ENCODE results near the gene RPL29.
A peak's percentile ranks its signal among the peaks of the same experiment; 100 is the strongest.
"Not testable (repeated sequence)": the region's sequence is repeated elsewhere in the genome, so short reads cannot be mapped to it uniquely, and the experiment has no call there.

Gene RPL29

GRCh38 chr3:51995346-51996163, at the start of gene RPL29:
RPL29 (minus strand) TSS chr3:51995895; CDS start chr3:51995461, 434 bp downstream.
- peak; percentile 79 for DNase-seq (ENCODE audit: low read depth)

DNA sequence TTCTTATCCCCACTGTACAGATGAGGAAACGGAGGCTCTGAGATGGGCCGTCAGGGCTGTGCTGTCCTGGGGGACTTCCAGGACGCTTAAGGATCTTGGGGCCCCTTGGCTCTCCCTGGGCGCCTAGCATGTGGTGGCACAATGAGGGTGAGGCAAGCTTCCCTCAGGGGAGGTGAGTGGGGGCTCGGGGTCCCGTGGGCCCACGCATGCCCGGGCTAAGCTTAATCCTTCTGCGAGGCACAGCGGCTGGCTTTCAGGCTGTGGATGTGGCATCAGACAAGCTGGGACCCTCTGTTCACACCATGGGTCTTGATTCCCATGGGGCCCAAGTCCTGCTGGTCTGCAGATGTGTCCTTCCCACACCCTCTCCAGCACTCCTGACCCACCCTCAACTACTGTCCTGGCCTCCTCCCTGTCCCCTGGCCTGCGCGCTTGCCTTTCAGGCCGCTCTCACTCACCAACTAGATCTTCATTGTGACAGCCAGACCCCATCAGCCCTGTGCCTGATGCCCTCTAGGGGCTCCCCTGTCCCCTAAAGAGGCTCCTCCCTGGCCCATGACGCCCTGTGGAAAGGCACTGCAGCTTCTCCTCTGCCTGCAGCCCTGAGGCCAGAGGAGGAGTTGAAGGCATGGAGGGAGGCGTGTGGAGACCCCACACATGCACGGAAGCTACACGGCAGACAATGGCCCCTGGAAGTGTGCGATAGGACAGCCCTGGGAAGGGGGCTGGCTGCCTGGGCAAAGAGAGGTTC, 49.3 kb upstream of the RPL29 start:
- DNase-seq (ENCODE audit: low read depth), result no peak

- DNase-seq (ENCODE audit: low read depth), result no peak
These were observed 48.1 kb upstream of the RPL29 start for GRCh38 chr3:52043750-52044149.

GRCh38 chr3:52043039-52043438, 47.3 kb upstream of the RPL29 start:
- DNase-seq (ENCODE audit: low read depth), result not testable (repeated sequence)

DNA sequence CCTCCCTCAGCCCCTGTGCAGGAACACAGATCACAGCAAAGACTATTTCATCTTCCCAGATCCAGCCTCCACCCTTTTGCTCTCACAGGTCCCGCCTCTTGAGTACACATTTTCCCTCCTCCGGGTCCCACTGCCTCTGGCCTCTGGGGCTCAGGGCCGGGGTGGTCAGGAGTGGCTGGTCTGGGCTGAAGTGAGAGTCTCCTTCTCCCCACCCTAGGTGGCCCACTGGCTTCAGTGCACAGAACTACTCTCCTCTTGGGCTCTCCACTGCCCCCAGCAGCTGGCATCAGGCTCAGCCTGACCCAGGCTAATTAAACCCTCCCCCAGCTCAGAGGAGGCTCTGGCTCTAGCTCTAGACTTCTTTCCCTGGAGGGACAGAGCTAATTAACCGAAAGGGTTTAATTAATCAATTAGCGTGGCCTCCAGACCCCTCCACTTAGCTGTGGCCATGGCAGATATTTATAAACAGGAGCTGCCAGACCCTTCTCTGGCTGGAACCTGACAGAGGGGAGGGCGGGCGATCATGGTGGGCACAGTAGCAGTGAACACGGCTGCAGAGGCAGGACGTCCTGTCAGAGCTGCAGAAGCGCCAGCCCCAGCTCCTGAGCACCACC, 45.5 kb upstream of the RPL29 start:
- DNase-seq (ENCODE audit: low read depth), result no peak

DNA sequence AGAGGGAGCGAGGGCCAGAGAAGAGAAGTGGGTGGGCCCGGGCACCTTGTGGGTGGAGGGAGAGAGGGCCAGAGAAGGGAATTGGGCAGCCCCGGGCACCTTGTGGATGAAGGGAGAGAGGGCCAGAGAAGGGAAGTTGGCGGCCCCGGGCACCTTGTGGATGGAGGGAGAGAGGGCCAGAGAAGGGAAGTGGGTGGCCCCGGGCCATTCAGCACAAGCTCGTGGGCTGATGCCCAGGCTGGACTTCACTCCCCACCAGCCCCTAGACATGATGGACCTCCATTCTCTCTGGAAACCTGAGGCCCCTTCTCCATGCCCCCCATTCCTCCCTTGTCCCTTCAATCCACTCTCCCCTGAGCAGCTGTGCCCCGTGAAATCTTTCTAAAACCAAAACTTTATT, 44.9 kb upstream of the RPL29 start:
- DNase-seq (ENCODE audit: low read depth), result no peak

- DNase-seq (ENCODE audit: low read depth), result no peak
These were observed 44.2 kb upstream of the RPL29 start for GRCh38 chr3:52039846-52040245.

DNA sequence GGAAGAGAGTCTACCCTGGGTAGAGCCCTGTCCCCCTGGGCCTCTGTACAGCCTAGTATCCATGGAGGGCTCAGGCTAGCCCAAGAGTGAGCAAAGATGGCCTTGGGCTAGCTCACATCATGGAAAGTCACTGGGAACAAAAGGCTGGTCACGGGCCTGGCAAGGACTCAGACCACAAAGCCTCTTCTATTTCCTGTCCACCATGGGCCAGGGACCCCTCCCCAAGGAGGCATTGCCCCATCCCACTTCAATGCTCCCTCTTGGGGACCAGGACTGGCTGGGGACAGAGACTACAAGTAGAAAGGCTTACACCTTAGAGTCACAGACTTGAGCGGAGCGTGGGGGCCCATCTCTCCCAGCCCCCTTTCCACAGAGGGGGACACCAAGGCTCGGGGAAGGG, 43.7 kb upstream of the RPL29 start:
- DNase-seq (ENCODE audit: low read depth), result no peak

- no peak for DNase-seq (ENCODE audit: low read depth)
These were observed 42.5 kb upstream of the RPL29 start for GRCh38 chr3:52038227-52038626.

GRCh38 chr3:52037291-52037690, 41.6 kb upstream of the RPL29 start:
- DNase-seq (ENCODE audit: low read depth), result no peak

- DNase-seq (ENCODE audit: low read depth), result no peak
These were observed 41.1 kb upstream of the RPL29 start for GRCh38 chr3:52036829-52037228.

GRCh38 chr3:52036222-52036694, 40.6 kb upstream of the RPL29 start:
- no peak for DNase-seq (ENCODE audit: low read depth)

DNA sequence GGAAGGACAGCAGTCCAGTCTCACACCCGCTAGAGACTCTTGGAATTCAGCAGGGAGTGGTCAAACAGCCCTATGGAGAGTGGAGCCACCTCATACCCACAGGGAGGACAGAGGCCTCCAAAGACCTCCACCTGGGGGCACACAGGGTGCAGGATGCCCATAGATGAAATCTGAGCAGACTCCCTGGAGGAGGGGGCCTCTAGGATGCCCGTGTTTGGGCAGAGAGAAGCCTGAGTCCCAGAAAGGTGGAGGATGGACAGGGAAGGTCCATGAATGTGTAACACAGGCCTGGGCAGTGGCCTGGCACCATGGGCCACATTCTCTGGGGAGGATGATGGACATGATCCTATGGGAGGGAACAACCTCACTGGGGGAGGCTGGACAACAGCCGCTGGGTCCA, 39.0 kb upstream of the RPL29 start:
- DNase-seq (ENCODE audit: low read depth), result no peak

- no peak for DNase-seq (ENCODE audit: low read depth)
These were observed 38.5 kb upstream of the RPL29 start for GRCh38 chr3:52034212-52034611.

- DNase-seq (ENCODE audit: low read depth), result not testable (repeated sequence)
These were observed 38.1 kb upstream of the RPL29 start for GRCh38 chr3:52033748-52034147.

DNA sequence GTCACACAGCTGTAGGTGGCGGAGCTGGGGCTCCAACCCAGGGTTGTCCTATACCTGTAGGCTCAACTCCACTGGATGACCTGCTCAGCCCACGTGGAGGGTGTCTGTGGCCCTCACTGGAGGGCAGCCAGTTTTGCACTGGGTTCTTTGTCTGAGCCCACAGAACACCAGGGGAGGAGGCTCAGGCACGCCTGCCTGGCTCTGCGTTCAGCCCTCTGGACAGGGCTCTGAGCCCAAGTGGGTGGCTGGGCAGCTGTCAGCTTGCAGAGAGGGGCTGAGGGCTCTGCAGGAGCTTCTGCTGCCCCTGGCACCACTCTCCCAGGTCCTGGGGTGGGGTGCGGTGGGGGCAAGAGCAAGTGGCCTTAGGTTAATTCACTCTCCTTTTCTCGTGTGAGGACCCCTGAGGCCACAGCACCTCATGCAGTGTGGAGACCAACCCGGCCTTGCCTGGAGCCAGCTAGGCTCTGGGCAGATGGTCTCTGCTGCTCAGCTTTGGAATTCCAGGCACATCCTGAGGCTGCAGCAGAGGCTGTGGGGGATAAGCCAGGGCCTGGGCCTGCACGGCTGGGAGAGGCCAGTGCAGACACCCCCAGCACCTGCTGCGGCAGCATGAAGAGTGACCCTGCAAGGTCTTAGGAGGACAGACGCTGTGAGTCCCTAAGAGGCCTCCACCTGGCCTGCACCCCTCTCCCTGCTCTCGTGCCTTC, 37.2 kb upstream of the RPL29 start:
- DNase-seq (ENCODE audit: low read depth), result no peak

DNA sequence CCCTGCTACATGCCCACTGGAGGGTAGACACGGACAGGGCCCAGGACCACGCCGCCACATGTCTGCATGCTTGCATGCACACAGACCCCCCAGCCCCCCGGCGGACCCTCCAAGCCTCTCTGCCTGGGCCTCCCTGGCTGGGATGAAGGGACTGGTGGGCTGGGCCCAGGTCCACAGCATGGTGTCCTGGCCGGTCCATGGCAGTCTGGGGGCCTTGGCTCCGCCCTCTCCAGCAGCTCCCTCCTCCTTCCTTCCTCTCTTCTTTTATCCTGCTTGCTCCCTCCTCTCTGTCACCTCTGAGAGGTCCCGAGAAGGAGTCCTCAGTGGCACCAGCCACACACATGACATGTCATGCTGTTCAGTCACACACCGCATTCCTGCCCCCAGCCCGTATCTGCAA, 36.2 kb upstream of the RPL29 start:
- no peak for DNase-seq (ENCODE audit: low read depth)

DNA sequence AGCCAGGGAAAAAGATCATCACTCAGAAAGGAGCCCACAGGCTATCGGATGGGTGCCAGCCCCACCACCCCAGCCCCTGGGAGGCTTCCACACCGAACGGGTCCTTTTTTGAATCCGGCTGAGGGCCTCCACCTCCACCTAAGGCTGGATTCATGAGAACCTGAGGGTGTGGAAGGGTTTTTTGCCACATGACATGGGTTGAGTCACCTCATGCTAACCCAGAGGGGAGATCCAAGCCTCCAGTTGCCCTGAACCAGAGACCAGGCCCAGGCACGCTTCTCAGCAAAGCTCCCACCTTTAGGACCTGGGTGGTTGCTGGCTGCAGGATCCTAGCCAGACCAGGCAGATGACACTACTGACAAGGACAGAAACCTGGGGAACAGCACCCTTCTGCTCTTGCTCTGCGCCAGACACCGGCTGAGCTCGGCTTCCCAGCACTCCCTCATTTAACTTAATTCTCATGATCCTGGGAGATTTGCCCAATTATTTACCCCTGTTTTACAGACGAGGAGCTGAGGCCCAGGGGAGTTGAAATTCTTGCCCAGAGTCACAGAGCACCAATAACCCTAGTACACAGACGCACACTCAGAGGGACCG, 35.1 kb upstream of the RPL29 start:
- DNase-seq (ENCODE audit: low read depth), result no peak

- DNase-seq (ENCODE audit: low read depth), result no peak
These were observed 33.8 kb upstream of the RPL29 start for GRCh38 chr3:52029535-52029934.

GRCh38 chr3:52029053-52029452, 33.4 kb upstream of the RPL29 start:
- no peak for DNase-seq (ENCODE audit: low read depth)

- DNase-seq (ENCODE audit: low read depth), result no peak
These were observed 32.9 kb upstream of the RPL29 start for GRCh38 chr3:52028572-52028971.

- DNase-seq (ENCODE audit: low read depth), result no peak
These were observed 30.3 kb upstream of the RPL29 start for GRCh38 chr3:52026041-52026440.
